WTC11 (cell line): ENCODE data around the gene KIF14.

Experiments
- ATF1 ChIP-seq: sonication (generic); formaldehyde crosslinking; IDR thresholded peaks from 2 replicates; pipeline ENCODE4 v1.8.1; 2023; ENCODE audit warnings: mild to moderate bottlenecking, moderate library complexity, missing genetic modification reagents
- ELF4 ChIP-seq: sonication (generic); formaldehyde crosslinking; IDR thresholded peaks from 2 replicates; pipeline ENCODE4 v1.8.1; 2022; ENCODE audit warnings: low read depth, mild to moderate bottlenecking, moderate library complexity, missing genetic modification reagents
- JUN ChIP-seq: sonication (generic); formaldehyde crosslinking; IDR thresholded peaks from 2 replicates; pipeline ENCODE4 v1.8.0; 2023; ENCODE audit warnings: mild to moderate bottlenecking, missing genetic modification reagents
- KAT7 ChIP-seq: sonication (generic); formaldehyde crosslinking; IDR thresholded peaks from 2 replicates; pipeline ENCODE4 v1.8.1; 2023; ENCODE audit warnings: missing genetic modification reagents, mild to moderate bottlenecking, borderline replicate concordance
- MXD4 ChIP-seq: fragments of 250-450 bp; sonication (Bioruptor Pico); IDR thresholded peaks from 2 replicates; pipeline ENCODE4 v1.8.0; 2021; ENCODE audit warnings: mild to moderate bottlenecking, moderate library complexity, borderline replicate concordance
- ZNF121 ChIP-seq: sonication (generic); formaldehyde crosslinking; IDR thresholded peaks from 2 replicates; pipeline ENCODE4 v1.8.0; 2023; ENCODE audit warnings: missing genetic modification reagents
- TF ChIP-seq, protein P1 (sequence below): sonication (generic); formaldehyde crosslinking; IDR thresholded peaks from 2 replicates; pipeline ENCODE4 v1.8.1; 2022; ENCODE audit warnings: low read depth, mild to moderate bottlenecking, moderate library complexity, missing genetic modification reagents, borderline replicate concordance
- TF ChIP-seq, protein P2 (sequence below): fragments of 250-450 bp; sonication (Bioruptor Pico); IDR thresholded peaks from 2 replicates; pipeline ENCODE4 v2.1.2; 2022; ENCODE audit warnings: mild to moderate bottlenecking, moderate library complexity
- TF ChIP-seq, protein P3 (sequence below): fragments of 200-600 bp; IDR thresholded peaks from 2 replicates; pipeline ENCODE4 v1.8.0; 2022; ENCODE audit warnings: antibody characterized with exemption
- TF ChIP-seq, protein P4 (sequence below): sonication (generic); formaldehyde crosslinking; IDR thresholded peaks from 2 replicates; pipeline ENCODE4 v1.8.0; 2022; ENCODE audit warnings: mild to moderate bottlenecking, missing genetic modification reagents
- TF ChIP-seq, protein P5 (sequence below): sonication (generic); formaldehyde crosslinking; conservative IDR thresholded peaks from 2 replicates; pipeline ENCODE4 v1.8.1; 2023; ENCODE audit warnings: mild to moderate bottlenecking, low read depth, missing genetic modification reagents, moderate library complexity
- TF ChIP-seq, protein P6 (sequence below): sonication (generic); formaldehyde crosslinking; IDR thresholded peaks from 2 replicates; pipeline ENCODE4 v1.8.0; 2022; ENCODE audit warnings: mild to moderate bottlenecking, missing genetic modification reagents
- TF ChIP-seq, protein P7 (sequence below): sonication (generic); formaldehyde crosslinking; IDR thresholded peaks from 2 replicates; pipeline ENCODE4 v1.8.1; 2022; ENCODE audit warnings: low read depth, missing genetic modification reagents, borderline replicate concordance

DNA sequence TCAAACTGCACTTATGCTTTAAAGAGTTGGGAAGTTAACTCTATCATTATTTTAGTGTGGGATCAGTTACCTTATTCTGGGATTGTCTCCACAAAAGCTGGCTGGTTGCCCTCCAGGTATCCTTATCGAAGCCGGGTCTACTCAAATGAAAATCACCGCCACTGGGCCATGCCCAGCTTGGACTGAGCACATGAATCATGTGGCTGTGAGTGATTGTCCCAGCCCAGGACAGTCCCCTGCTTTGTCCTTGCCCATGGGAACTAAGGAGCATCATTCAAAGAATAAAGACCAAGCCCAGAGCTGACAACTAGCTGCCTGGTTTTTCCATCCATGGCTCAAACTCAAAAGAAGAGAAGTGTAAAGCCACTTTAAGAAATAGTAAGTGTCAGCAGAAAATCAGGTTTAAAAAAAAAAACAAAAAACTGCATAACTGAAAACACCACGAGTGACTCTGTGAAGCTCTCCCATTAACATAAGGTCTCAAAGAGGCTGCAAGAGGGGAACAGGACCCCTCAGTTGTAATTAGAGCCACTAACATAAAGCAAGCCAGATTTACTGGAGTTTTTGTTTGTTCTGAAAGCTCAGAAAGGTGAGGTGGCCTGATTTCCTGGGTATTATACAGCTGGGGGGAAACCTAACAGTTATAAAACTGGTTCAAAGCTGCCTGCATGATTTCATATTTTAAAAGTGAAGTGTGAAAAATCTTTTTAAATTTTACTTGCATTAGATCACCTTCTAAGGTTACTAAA lies 91.5 kb downstream of the KIF14 start:
- TF ChIP-seq, protein P1, sequence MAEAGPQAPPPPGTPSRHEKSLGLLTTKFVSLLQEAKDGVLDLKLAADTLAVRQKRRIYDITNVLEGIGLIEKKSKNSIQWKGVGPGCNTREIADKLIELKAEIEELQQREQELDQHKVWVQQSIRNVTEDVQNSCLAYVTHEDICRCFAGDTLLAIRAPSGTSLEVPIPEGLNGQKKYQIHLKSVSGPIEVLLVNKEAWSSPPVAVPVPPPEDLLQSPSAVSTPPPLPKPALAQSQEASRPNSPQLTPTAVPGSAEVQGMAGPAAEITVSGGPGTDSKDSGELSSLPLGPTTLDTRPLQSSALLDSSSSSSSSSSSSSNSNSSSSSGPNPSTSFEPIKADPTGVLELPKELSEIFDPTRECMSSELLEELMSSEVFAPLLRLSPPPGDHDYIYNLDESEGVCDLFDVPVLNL (CRISPR knock-in tag), result no peak
- no peak for TF ChIP-seq ATF1
- no peak for TF ChIP-seq KAT7
- TF ChIP-seq, protein P2, sequence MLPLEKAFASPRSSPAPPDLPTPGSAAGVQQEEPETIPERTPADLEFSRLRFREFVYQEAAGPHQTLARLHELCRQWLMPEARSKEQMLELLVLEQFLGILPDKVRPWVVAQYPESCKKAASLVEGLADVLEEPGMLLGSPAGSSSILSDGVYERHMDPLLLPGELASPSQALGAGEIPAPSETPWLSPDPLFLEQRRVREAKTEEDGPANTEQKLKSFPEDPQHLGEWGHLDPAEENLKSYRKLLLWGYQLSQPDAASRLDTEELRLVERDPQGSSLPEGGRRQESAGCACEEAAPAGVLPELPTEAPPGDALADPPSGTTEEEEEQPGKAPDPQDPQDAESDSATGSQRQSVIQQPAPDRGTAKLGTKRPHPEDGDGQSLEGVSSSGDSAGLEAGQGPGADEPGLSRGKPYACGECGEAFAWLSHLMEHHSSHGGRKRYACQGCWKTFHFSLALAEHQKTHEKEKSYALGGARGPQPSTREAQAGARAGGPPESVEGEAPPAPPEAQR (CRISPR knock-in tag), result no peak
- TF ChIP-seq, protein P3, sequence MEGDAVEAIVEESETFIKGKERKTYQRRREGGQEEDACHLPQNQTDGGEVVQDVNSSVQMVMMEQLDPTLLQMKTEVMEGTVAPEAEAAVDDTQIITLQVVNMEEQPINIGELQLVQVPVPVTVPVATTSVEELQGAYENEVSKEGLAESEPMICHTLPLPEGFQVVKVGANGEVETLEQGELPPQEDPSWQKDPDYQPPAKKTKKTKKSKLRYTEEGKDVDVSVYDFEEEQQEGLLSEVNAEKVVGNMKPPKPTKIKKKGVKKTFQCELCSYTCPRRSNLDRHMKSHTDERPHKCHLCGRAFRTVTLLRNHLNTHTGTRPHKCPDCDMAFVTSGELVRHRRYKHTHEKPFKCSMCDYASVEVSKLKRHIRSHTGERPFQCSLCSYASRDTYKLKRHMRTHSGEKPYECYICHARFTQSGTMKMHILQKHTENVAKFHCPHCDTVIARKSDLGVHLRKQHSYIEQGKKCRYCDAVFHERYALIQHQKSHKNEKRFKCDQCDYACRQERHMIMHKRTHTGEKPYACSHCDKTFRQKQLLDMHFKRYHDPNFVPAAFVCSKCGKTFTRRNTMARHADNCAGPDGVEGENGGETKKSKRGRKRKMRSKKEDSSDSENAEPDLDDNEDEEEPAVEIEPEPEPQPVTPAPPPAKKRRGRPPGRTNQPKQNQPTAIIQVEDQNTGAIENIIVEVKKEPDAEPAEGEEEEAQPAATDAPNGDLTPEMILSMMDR, result no peak
- TF ChIP-seq ELF4 (CRISPR knock-in tag), result no peak
- TF ChIP-seq JUN (CRISPR knock-in tag), result no peak
- TF ChIP-seq, protein P4, sequence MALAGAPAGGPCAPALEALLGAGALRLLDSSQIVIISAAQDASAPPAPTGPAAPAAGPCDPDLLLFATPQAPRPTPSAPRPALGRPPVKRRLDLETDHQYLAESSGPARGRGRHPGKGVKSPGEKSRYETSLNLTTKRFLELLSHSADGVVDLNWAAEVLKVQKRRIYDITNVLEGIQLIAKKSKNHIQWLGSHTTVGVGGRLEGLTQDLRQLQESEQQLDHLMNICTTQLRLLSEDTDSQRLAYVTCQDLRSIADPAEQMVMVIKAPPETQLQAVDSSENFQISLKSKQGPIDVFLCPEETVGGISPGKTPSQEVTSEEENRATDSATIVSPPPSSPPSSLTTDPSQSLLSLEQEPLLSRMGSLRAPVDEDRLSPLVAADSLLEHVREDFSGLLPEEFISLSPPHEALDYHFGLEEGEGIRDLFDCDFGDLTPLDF, result no peak
- TF ChIP-seq, protein P5, sequence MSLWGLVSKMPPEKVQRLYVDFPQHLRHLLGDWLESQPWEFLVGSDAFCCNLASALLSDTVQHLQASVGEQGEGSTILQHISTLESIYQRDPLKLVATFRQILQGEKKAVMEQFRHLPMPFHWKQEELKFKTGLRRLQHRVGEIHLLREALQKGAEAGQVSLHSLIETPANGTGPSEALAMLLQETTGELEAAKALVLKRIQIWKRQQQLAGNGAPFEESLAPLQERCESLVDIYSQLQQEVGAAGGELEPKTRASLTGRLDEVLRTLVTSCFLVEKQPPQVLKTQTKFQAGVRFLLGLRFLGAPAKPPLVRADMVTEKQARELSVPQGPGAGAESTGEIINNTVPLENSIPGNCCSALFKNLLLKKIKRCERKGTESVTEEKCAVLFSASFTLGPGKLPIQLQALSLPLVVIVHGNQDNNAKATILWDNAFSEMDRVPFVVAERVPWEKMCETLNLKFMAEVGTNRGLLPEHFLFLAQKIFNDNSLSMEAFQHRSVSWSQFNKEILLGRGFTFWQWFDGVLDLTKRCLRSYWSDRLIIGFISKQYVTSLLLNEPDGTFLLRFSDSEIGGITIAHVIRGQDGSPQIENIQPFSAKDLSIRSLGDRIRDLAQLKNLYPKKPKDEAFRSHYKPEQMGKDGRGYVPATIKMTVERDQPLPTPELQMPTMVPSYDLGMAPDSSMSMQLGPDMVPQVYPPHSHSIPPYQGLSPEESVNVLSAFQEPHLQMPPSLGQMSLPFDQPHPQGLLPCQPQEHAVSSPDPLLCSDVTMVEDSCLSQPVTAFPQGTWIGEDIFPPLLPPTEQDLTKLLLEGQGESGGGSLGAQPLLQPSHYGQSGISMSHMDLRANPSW, result no peak
- TF ChIP-seq, protein P6, sequence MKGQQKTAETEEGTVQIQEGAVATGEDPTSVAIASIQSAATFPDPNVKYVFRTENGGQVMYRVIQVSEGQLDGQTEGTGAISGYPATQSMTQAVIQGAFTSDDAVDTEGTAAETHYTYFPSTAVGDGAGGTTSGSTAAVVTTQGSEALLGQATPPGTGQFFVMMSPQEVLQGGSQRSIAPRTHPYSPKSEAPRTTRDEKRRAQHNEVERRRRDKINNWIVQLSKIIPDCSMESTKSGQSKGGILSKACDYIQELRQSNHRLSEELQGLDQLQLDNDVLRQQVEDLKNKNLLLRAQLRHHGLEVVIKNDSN (CRISPR knock-in tag), result no peak
- no peak for TF ChIP-seq MXD4 (CRISPR knock-in tag)
- TF ChIP-seq ZNF121 (CRISPR knock-in tag), result no peak
- TF ChIP-seq, protein P7, sequence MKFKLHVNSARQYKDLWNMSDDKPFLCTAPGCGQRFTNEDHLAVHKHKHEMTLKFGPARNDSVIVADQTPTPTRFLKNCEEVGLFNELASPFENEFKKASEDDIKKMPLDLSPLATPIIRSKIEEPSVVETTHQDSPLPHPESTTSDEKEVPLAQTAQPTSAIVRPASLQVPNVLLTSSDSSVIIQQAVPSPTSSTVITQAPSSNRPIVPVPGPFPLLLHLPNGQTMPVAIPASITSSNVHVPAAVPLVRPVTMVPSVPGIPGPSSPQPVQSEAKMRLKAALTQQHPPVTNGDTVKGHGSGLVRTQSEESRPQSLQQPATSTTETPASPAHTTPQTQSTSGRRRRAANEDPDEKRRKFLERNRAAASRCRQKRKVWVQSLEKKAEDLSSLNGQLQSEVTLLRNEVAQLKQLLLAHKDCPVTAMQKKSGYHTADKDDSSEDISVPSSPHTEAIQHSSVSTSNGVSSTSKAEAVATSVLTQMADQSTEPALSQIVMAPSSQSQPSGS (CRISPR knock-in tag), result no peak
